HCT116 (cell line): ENCODE data around the gene PKP3. TPM values are rescaled to one million over a fixed set of nuclear protein-coding genes. Genes with fewer than 3 reads are reported as not detected.

Experiments used
- ATAC-seq: fragments of 200-7000 bp; cut with Tn5 transposase; 2 replicates; pipeline ENCODE4 v1.9.1; 2020; ENCODE audit warnings: mild to moderate bottlenecking, moderate library complexity
- BruUV-seq: library from RNA; stranded (reverse); fragments of 400-500 nt; replicated peaks from 2 replicates; lab custom pipeline; 2021; lab: Mats Ljungman, UMichigan
- CTCF ChIA-PET: fragments of 300-600 bp; sonication (Branson Sonifier 250); formaldehyde crosslinking; loops from one replicate; lab custom pipeline; 2021; ENCODE audit warnings: antibody characterized with exemption; lab: Charles Lee
- POLR2A ChIA-PET: fragments of 300-600, 350-600 bp; sonication (Branson Sonifier 250); formaldehyde crosslinking; loops from one replicate; lab custom pipeline; 2021; ENCODE audit warnings: antibody characterized with exemption; lab: Charles Lee
- RAD21 ChIA-PET, 2 experiments: fragments of 300-600 bp; sonication (Branson Sonifier 250); formaldehyde crosslinking; loops; one replicate each; lab custom pipeline; 2023; ENCODE audit warnings: low total read pairs in 2 of 2; ENCODE audit not compliant: uncharacterized antibody in 2 of 2, unreplicated experiment in 2 of 2, low non-redundant PET in 1 of 2; lab: Charles Lee
- DNase-seq: peaks from one replicate; pipeline ENCODE4 v3.0.0-alpha.2; 2010; ENCODE audit warnings: low read depth, low spot score
- H2AFZ ChIP-seq: fragments of 200-600 bp; shearing (Covaris generic), sonication (generic); 2 replicates; pipeline ENCODE4 v1.6.1; 2017; ENCODE audit warnings: low read depth, mixed run types, mixed read lengths, antibody characterized with exemption, low read length; ENCODE audit not compliant: poor library complexity, severe bottlenecking
- H3K27ac ChIP-seq: 2 replicates; pipeline ENCODE4 v1.5.1; 2012; ENCODE audit warnings: low read depth, low read length
- H3K27me3 ChIP-seq: fragments of 200-600 bp; sonication (generic); 2 replicates; pipeline ENCODE4 v1.6.1; 2016; ENCODE audit warnings: mixed run types, low read length, mixed read lengths; ENCODE audit not compliant: insufficient read depth
- H3K36me3 ChIP-seq, 2 experiments: fragments of 200-500 bp in 1 of 2; fragments of 200-600 bp in 1 of 2; sonication (Bioruptor generic) in 1 of 2; sonication (generic) in 1 of 2; 2 replicates each; pipeline versions ENCODE4 v1.5.1 to v1.6.1; 2014 to 2016; ENCODE audit warnings: low read length in 2 of 2, inconsistent platforms in 1 of 2, mixed read lengths in 1 of 2, mixed run types in 1 of 2; ENCODE audit not compliant: insufficient read depth in 2 of 2, control insufficient read depth in 1 of 2
- H3K4me1 ChIP-seq, 2 experiments: fragments of 200-600 bp in 1 of 2; sonication (generic) in 1 of 2; 2 replicates each; pipeline versions ENCODE4 v1.5.1 to v1.6.1; 2012 to 2017; ENCODE audit warnings: low read length in 2 of 2, inconsistent platforms in 1 of 2, mild to moderate bottlenecking in 1 of 2, mixed read lengths in 1 of 2, mixed run types in 1 of 2, moderate library complexity in 1 of 2; ENCODE audit not compliant: insufficient read depth in 2 of 2, control insufficient read depth in 1 of 2
- H3K4me2 ChIP-seq: fragments of 200-600 bp; sonication (generic); 2 replicates; pipeline ENCODE4 v1.6.1; 2017; ENCODE audit warnings: mixed run types, low read length, mixed read lengths
- H3K4me3 ChIP-seq, 2 experiments: fragments of 200-600 bp in 1 of 2; sonication (generic) in 1 of 2; replicated peaks in 1 of 2; 2 replicates each; pipeline ENCODE4 v1.5.1; 2011 to 2016; ENCODE audit warnings: low read length in 2 of 2, control low read depth in 1 of 2, low read depth in 1 of 2, mild to moderate bottlenecking in 1 of 2, mixed read lengths in 1 of 2, mixed run types in 1 of 2
- H3K79me2 ChIP-seq: fragments of 200-600 bp; sonication (generic); 2 replicates; pipeline ENCODE4 v1.6.1; 2017; ENCODE audit warnings: mild to moderate bottlenecking, mixed run types, low read length, moderate library complexity, mixed read lengths; ENCODE audit not compliant: insufficient read depth
- H3K9ac ChIP-seq: fragments of 200-600 bp; sonication (generic); 2 replicates; pipeline ENCODE4 v1.6.1; 2016; ENCODE audit warnings: low read length, mixed read lengths
- H3K9me2 ChIP-seq: fragments of 200-600 bp; sonication (generic), shearing (Covaris generic); 2 replicates; pipeline ENCODE4 v1.6.1; 2017; ENCODE audit warnings: mixed run types, mild to moderate bottlenecking, moderate library complexity; ENCODE audit not compliant: insufficient read depth
- H3K9me3 ChIP-seq, 2 experiments: fragments of 200-500 bp in 1 of 2; fragments of 200-600 bp in 1 of 2; sonication (Bioruptor generic) in 1 of 2; sonication (generic) in 1 of 2; 2 replicates each; pipeline ENCODE4 v1.6.1; 2014 to 2017; ENCODE audit warnings: low read length in 2 of 2, mixed read lengths in 2 of 2, inconsistent platforms in 1 of 2, low read depth in 1 of 2, mild to moderate bottlenecking in 1 of 2, mixed run types in 1 of 2, moderate library complexity in 1 of 2; ENCODE audit not compliant: control insufficient read depth in 1 of 2, insufficient read depth in 1 of 2
- H4K20me1 ChIP-seq: fragments of 200-600 bp; sonication (generic), shearing (Covaris generic); 2 replicates; pipeline ENCODE4 v1.6.1; 2017; ENCODE audit warnings: mixed run types, mild to moderate bottlenecking, moderate library complexity; ENCODE audit not compliant: insufficient read depth
- CTCF ChIP-seq, 3 experiments: fragments of 200-600 bp in 1 of 3; sonication (generic) in 1 of 3; IDR thresholded peaks in 2 of 3; conservative IDR thresholded peaks in 1 of 3; 2 replicates each; pipeline ENCODE4 v1.5.1; 2012 to 2017; ENCODE audit warnings: low read depth in 2 of 3, low read length in 2 of 3, antibody characterized with exemption in 1 of 3, borderline replicate concordance in 1 of 3, control low read depth in 1 of 3, mild to moderate bottlenecking in 1 of 3, mixed read lengths in 1 of 3, mixed run types in 1 of 3, moderate library complexity in 1 of 3; ENCODE audit not compliant: insufficient read depth in 1 of 3
- SP1 ChIP-seq: IDR thresholded peaks from 2 replicates; pipeline ENCODE4 v1.6.1; 2012; ENCODE audit warnings: low read depth
- intact Hi-C: fragments of 100-400 bp; cut with micrococcal nuclease; formaldehyde crosslinking; loops from 2 replicates; pipeline ENCODE4 v1.10.0; 2022
- total RNA-seq: library from RNA; stranded (reverse); gene quantifications from one replicate; pipeline ENCODE4 v1.2.1, GENCODE V29; 2021; ENCODE audit not compliant: unreplicated experiment

The PKP3 gene
- total RNA-seq, 1 experiment from 2014 or later: 157 TPM

GRCh38 chr11:363948-364761 is 29.9 kb upstream of the PKP3 start:
- Histone ChIP-seq H3K9me3 (peaks cover 8% of the 10 kb centered on the region in 2 experiments; a peak in 2 of 4 replicates), H3K36me3 (no peaks in the 10 kb centered on the region), H3K9me2 (no peaks in the 10 kb centered on the region), H3K4me3 (no peak overlapping the region), H3K9ac (no peak overlapping the region), H3K27ac (peak overlapping the region; percentile 29; the same call in 1 of the 2 replicates), H3K4me2 (peak overlapping the region; percentile 45), H4K20me1 (no peaks in the 10 kb centered on the region), H3K4me1 (peaks cover 0 to 11% of the 10 kb centered on the region in 2 experiments; a peak in 2 of 4 replicates), H3K27me3 (no peaks in the 10 kb centered on the region), H2AFZ (no peak overlapping the region), H3K79me2 (no peaks in the 10 kb centered on the region)
- RAD21 ChIA-PET: interaction anchor here in 1 of 2 experiments (0.6 kb wide), 1 partner anchor 43 kb away, joined by 3 read pairs; no protein-coding TSS in a partner anchor
- ATAC-seq (peak; percentile 94), DNase-seq (peak; percentile 55)
- CTCF ChIA-PET: interaction anchor here (0.6 to 1.3 kb wide), 4 partner anchors 17 to 113 kb away, joined by 3 to 4 read pairs (median 3); no protein-coding TSS in a partner anchor
- TF ChIP-seq SP1: no peak
- TF ChIP-seq CTCF (IDR thresholded peaks at IDR 0.05 in 2 of 3, conservative IDR thresholded peaks at IDR 0.05 in 1 of 3; ENCODE audit: borderline replicate concordance in 1 of 3, insufficient read depth in 1 of 3, low read depth in 2 of 3, low read length in 2 of 3): peak; percentile 52 to 63 (median 62); a peak in 5 of 6 replicates
- intact Hi-C loops: no loop called here
- no TSS peak for BruUV-seq
- POLR2A ChIA-PET: no interaction called here
